GOT3 (cell line): ENCODE results near the gene SBSN.

Experiments used
- DNase-seq: peaks from one replicate; lab custom pipeline; 2025; ENCODE audit warnings: mixed read lengths; lab: John Stamatoyannopoulos, UW

The SBSN gene

GRCh38 chr19:35528218-35529038 is at the start of gene SBSN:
TSS of gene SBSN (minus strand) at chr19:35528311. CDS start at chr19:35528281, 30 bp downstream.
- DNase-seq, result no peak

- DNase-seq, result no peak
These were observed 43.4 kb upstream of the SBSN start for GRCh38 chr19:35571406-35571965.

- DNase-seq, result no peak
These were observed 41.2 kb upstream of the SBSN start for GRCh38 chr19:35569281-35569781.

GRCh38 chr19:35566738-35567137 is 38.6 kb upstream of the SBSN start:
- no peak for DNase-seq

GRCh38 chr19:35565016-35565856 is 37.1 kb upstream of the SBSN start:
- no peak for DNase-seq

GRCh38 chr19:35563207-35563829 is 35.2 kb upstream of the SBSN start, which contains the start of gene ATP4A:
TSS of gene ATP4A (minus strand) at chr19:35563658. CDS start at chr19:35563629, 29 bp downstream.
- no peak for DNase-seq

GRCh38 chr19:35562776-35563175 is 34.7 kb upstream of the SBSN start:
- no peak for DNase-seq

- no peak for DNase-seq
These were observed 34.2 kb upstream of the SBSN start for GRCh38 chr19:35562336-35562735.

- DNase-seq, result no peak
These were observed 33.3 kb upstream of the SBSN start for GRCh38 chr19:35561436-35561835.

GRCh38 chr19:35560677-35561076 is 32.6 kb upstream of the SBSN start:
- no peak for DNase-seq

- DNase-seq, result no peak
These were observed 32.2 kb upstream of the SBSN start for GRCh38 chr19:35560271-35560670.

GRCh38 chr19:35559781-35560180 is 31.7 kb upstream of the SBSN start:
- DNase-seq, result no peak

- no peak for DNase-seq
These were observed 31.2 kb upstream of the SBSN start for GRCh38 chr19:35559281-35559659.

GRCh38 chr19:35558400-35559280 is 30.5 kb upstream of the SBSN start:
- no peak for DNase-seq

GRCh38 chr19:35557539-35558399 is 29.7 kb upstream of the SBSN start:
- DNase-seq, result no peak

- DNase-seq, result no peak
These were observed 28.9 kb upstream of the SBSN start for GRCh38 chr19:35556846-35557538.

- no peak for DNase-seq
These were observed 28.0 kb upstream of the SBSN start for GRCh38 chr19:35556025-35556590.

- DNase-seq, result no peak
These were observed 27.3 kb upstream of the SBSN start for GRCh38 chr19:35555301-35556005.
